HepG2 (cell line): ENCODE measurements around the gene CLDN20.

Source experiments
- EZH2 ChIP-seq: conservative IDR thresholded peaks from 2 replicates; pipeline ENCODE4 v1.6.1; 2012; ENCODE audit warnings: mild to moderate bottlenecking, low read depth, low read length, moderate library complexity
- MAFK ChIP-seq, 2 experiments: IDR thresholded peaks in 1 of 2; conservative IDR thresholded peaks in 1 of 2; 2 replicates each; pipeline ENCODE4 v1.6.1; 2011; ENCODE audit warnings: improper control_type of control experiment in 2 of 2, low read length in 2 of 2
- ZMAT3 ChIP-seq: sonication (generic); formaldehyde crosslinking; conservative IDR thresholded peaks from 2 replicates; pipeline ENCODE4 v1.7.0; 2021; ENCODE audit warnings: missing genetic modification reagents
- ZNF17 ChIP-seq: sonication (generic); formaldehyde crosslinking; IDR thresholded peaks from 2 replicates; pipeline ENCODE4 v1.5.0; 2020; ENCODE audit warnings: mild to moderate bottlenecking, missing genetic modification reagents
- ZNF292 ChIP-seq: sonication (generic); formaldehyde crosslinking; IDR thresholded peaks from 2 replicates; pipeline ENCODE4 v1.8.1; 2022; ENCODE audit warnings: mild to moderate bottlenecking, low read depth, missing genetic modification reagents, borderline replicate concordance
- TF ChIP-seq, protein P1 (sequence below): IDR thresholded peaks from 2 replicates; pipeline ENCODE4 v1.6.1; 2012; ENCODE audit warnings: inconsistent platforms

GRCh38 chr6:155241966-155242365, 21.8 kb upstream of the CLDN20 start:
- TF ChIP-seq ZNF292 (CRISPR knock-in tag) (no peak), MAFK (conservative IDR thresholded peaks at IDR 0.05 in 1 of 2, IDR thresholded peaks at IDR 0.05 in 1 of 2; ENCODE audit: low read length in 2 of 2) (no peak), ZMAT3 (CRISPR knock-in tag) (no peak), ZNF17 (no peak), EZH2 (no peak)
- TF ChIP-seq, protein P1, sequence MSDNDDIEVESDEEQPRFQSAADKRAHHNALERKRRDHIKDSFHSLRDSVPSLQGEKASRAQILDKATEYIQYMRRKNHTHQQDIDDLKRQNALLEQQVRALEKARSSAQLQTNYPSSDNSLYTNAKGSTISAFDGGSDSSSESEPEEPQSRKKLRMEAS = no peak
